GM18511 (cell line): ENCODE results near the gene CCDC91.
"Not testable (repeated sequence)": the region's sequence is repeated elsewhere in the genome, so short reads cannot be mapped to it uniquely, and the experiment has no call there.

Experiments
- ATAC-seq: cut with Tn5 transposase; IDR thresholded peaks from one replicate; pipeline ENCODE4 v1.9.1; 2021; ENCODE audit warnings: mild to moderate bottlenecking, moderate library complexity; ENCODE audit not compliant: unreplicated experiment

Gene CCDC91

GRCh38 chr12:28351414-28351813 lies 161.2 kb downstream of the CCDC91 start:
- ATAC-seq = no peak

- no peak for ATAC-seq
Observed at GRCh38 chr12:28355161-28355560, 164.9 kb downstream of the CCDC91 start.

- no peak for ATAC-seq
Observed at GRCh38 chr12:28360253-28360652, 170.0 kb downstream of the CCDC91 start.

GRCh38 chr12:28367326-28367725 lies 177.1 kb downstream of the CCDC91 start:
- no peak for ATAC-seq

GRCh38 chr12:28367993-28368392 lies 177.7 kb downstream of the CCDC91 start:
- ATAC-seq = no peak

GRCh38 chr12:28369483-28369882 lies 179.2 kb downstream of the CCDC91 start:
- no peak for ATAC-seq

- ATAC-seq = no peak
Observed at GRCh38 chr12:28374556-28374955, 184.3 kb downstream of the CCDC91 start.

- ATAC-seq = no peak
Observed at GRCh38 chr12:28378736-28379135, 188.5 kb downstream of the CCDC91 start.

GRCh38 chr12:28379779-28380178 lies 189.5 kb downstream of the CCDC91 start:
- ATAC-seq = not testable (repeated sequence)

GRCh38 chr12:28383368-28383767 lies 193.1 kb downstream of the CCDC91 start:
- ATAC-seq = no peak

GRCh38 chr12:28388879-28389278 lies 198.6 kb downstream of the CCDC91 start:
- ATAC-seq = no peak

- no peak for ATAC-seq
Observed at GRCh38 chr12:28390206-28390605, 199.9 kb downstream of the CCDC91 start.

GRCh38 chr12:28390761-28391385 lies 200.6 kb downstream of the CCDC91 start:
- no peak for ATAC-seq

- ATAC-seq = no peak
Observed at GRCh38 chr12:28409892-28410291, 219.6 kb downstream of the CCDC91 start.

- ATAC-seq = no peak
Observed at GRCh38 chr12:28413460-28414109, 223.3 kb downstream of the CCDC91 start.

- no peak for ATAC-seq
Observed at GRCh38 chr12:28415755-28416154, 225.5 kb downstream of the CCDC91 start.

GRCh38 chr12:28421374-28421773 lies 231.1 kb downstream of the CCDC91 start:
- ATAC-seq = no peak

- peak; percentile 23 for ATAC-seq
Observed at GRCh38 chr12:28424965-28425364, 234.7 kb downstream of the CCDC91 start.

- ATAC-seq = peak; percentile 81
Observed at GRCh38 chr12:28425526-28425925, 235.3 kb downstream of the CCDC91 start.

GRCh38 chr12:28427046-28427445 lies 236.8 kb downstream of the CCDC91 start:
- no peak for ATAC-seq

- no peak for ATAC-seq
Observed at GRCh38 chr12:28440081-28440608, 249.9 kb downstream of the CCDC91 start.

- ATAC-seq = no peak
Observed at GRCh38 chr12:28442101-28442500, 251.8 kb downstream of the CCDC91 start.
